Stimulated activated CD8-positive, alpha-beta memory T cell treated with anti-CD3 and anti-CD28 coated beads, Interleukin-12 subunit alpha, Interleukin-12 subunit beta, amount 100 ng/mL, for 4 hours (primary cell): ENCODE measurements around the gene TMEM116.
"Not testable (repeated sequence)": the region's sequence is repeated elsewhere in the genome, so short reads cannot be mapped to it uniquely, and the experiment has no call there.

Source experiments
- DNase-seq: peaks from one replicate; pipeline ENCODE4 v3.0.0-alpha.2; 2020; ENCODE audit warnings: low read depth

The TMEM116 gene

GRCh38 chr12:112012775-112013600 is at the start of gene TMEM116, which contains the start of gene ERP29:
Gene TMEM116 (minus strand): TSS chr12:112013165. CDS start chr12:112005270, 7,895 bp downstream.
Gene ERP29 (plus strand): TSS chr12:112013426. CDS start chr12:112013466, 40 bp downstream.
- DNase-seq: peak; percentile 100

GRCh38 chr12:112061137-112061536 is 48.2 kb upstream of the TMEM116 start:
- no peak for DNase-seq

- no peak for DNase-seq
Measured at GRCh38 chr12:112049351-112049750, 36.4 kb upstream of the TMEM116 start.

GRCh38 chr12:112046003-112046402 is 33.0 kb upstream of the TMEM116 start:
- DNase-seq: no peak

GRCh38 chr12:112036614-112037013 is 23.6 kb upstream of the TMEM116 start:
- not testable (repeated sequence) for DNase-seq

- DNase-seq: no peak
Measured at GRCh38 chr12:112035219-112035785, 22.3 kb upstream of the TMEM116 start.

GRCh38 chr12:112032292-112032691 is 19.3 kb upstream of the TMEM116 start:
- no peak for DNase-seq

- no peak for DNase-seq
Measured at GRCh38 chr12:112031472-112031871, 18.5 kb upstream of the TMEM116 start.

GRCh38 chr12:112029301-112029700 is 16.3 kb upstream of the TMEM116 start:
- DNase-seq: no peak

- DNase-seq: no peak
Measured at GRCh38 chr12:112025808-112026375, 12.9 kb upstream of the TMEM116 start.

GRCh38 chr12:112023759-112024396 is 10.9 kb upstream of the TMEM116 start:
- DNase-seq: no peak

GRCh38 chr12:112022241-112023016 is 9.5 kb upstream of the TMEM116 start:
- no peak for DNase-seq

- DNase-seq: no peak
Measured at GRCh38 chr12:112020947-112021457, 8.0 kb upstream of the TMEM116 start.

GRCh38 chr12:112018571-112019237 is 5.7 kb upstream of the TMEM116 start:
- no peak for DNase-seq

GRCh38 chr12:112017041-112017440 is 4.1 kb upstream of the TMEM116 start:
- DNase-seq: no peak

- DNase-seq: no peak
Measured at GRCh38 chr12:112015938-112016337, 3.0 kb upstream of the TMEM116 start.

GRCh38 chr12:112013601-112014402 is 837 bp upstream of the TMEM116 start:
- peak; percentile 42 for DNase-seq

GRCh38 chr12:112011685-112012084 is 1.3 kb downstream of the TMEM116 start:
- no peak for DNase-seq

GRCh38 chr12:112010415-112011344 is 2.3 kb downstream of the TMEM116 start:
- no peak for DNase-seq
